Measurements from ENCODE around the gene PITRM1. TPM values are rescaled to one million over a fixed set of nuclear protein-coding genes. Genes with fewer than 3 reads are reported as not detected.

The PITRM1 gene
- total RNA-seq, 6 experiments from 2014 or later: 40.7 to 59.5 (median 49.7) TPM

GRCh38 chr10:3213208-3213607 lies 40.6 kb upstream of the PITRM1 start:
- Histone ChIP-seq H3K27me3 (no peaks in the 10 kb centered on the region), H3K27ac (no peak overlapping the region), H3K4me3 (no peak overlapping the region), H3K9me3 (no peaks in the 10 kb centered on the region), H3K36me3 (no peaks in the 10 kb centered on the region), H3K4me1 (no peaks in the 10 kb centered on the region)
- WGBS (ENCODE audit: insufficient coverage, low coverage, low lambda C conversion rate, missing lambda C conversion rate): 0% methylated on average over 1 of the region's 10 CpGs
- ATAC-seq: no peak
- TF ChIP-seq CTCF (IDR thresholded peaks at IDR 0.05) (no peak), POLR2A (IDR thresholded peaks at IDR 0.05) (no peak)
- no peak for DNase-seq
- intact Hi-C loops (cut with DNase I): no loop called here

- Histone ChIP-seq H3K9me3 (no peaks in the 10 kb centered on the region), H3K27me3 (no peaks in the 10 kb centered on the region), H3K36me3 (no peaks in the 10 kb centered on the region), H3K4me3 (no peak overlapping the region), H3K4me1 (no peaks in the 10 kb centered on the region), H3K27ac (no peak overlapping the region)
- no peak for ATAC-seq
- no peak for DNase-seq
- TF ChIP-seq CTCF (IDR thresholded peaks at IDR 0.05): no peak
- TF ChIP-seq POLR2A (IDR thresholded peaks at IDR 0.05): no peak
- intact Hi-C loops (cut with DNase I): no loop called here
- WGBS (ENCODE audit: insufficient coverage, low coverage, low lambda C conversion rate, missing lambda C conversion rate): 58% methylated on average over 10 of the region's 10 CpGs
Observed at GRCh38 chr10:3210251-3210877, 37.8 kb upstream of the PITRM1 start.

GRCh38 chr10:3208481-3209406 lies 36.2 kb upstream of the PITRM1 start:
- intact Hi-C loops (cut with DNase I): no loop called here
- peak in 1 of 4 donors; percentile 12 for ATAC-seq
- Histone ChIP-seq H3K27ac (no peak overlapping the region), H3K4me1 (no peaks in the 10 kb centered on the region), H3K27me3 (no peaks in the 10 kb centered on the region), H3K4me3 (no peak overlapping the region), H3K36me3 (no peaks in the 10 kb centered on the region), H3K9me3 (no peaks in the 10 kb centered on the region)
- peak in 1 of 3 donors; percentile 25 for DNase-seq
- TF ChIP-seq CTCF (IDR thresholded peaks at IDR 0.05) (no peak), POLR2A (IDR thresholded peaks at IDR 0.05) (no peak)
- WGBS (ENCODE audit: insufficient coverage, low coverage, low lambda C conversion rate, missing lambda C conversion rate): 40% methylated on average over 9 of the region's 31 CpGs

- Histone ChIP-seq H3K27ac (no peak overlapping the region), H3K4me1 (no peaks in the 10 kb centered on the region), H3K4me3 (no peak overlapping the region), H3K36me3 (no peaks in the 10 kb centered on the region), H3K9me3 (no peaks in the 10 kb centered on the region), H3K27me3 (no peaks in the 10 kb centered on the region)
- TF ChIP-seq POLR2A (IDR thresholded peaks at IDR 0.05): no peak
- no peak for TF ChIP-seq CTCF (IDR thresholded peaks at IDR 0.05)
- 39% methylated on average over 4 of the region's 8 CpGs for WGBS (ENCODE audit: insufficient coverage, low coverage, low lambda C conversion rate, missing lambda C conversion rate)
- ATAC-seq (no peak), DNase-seq (no peak)
- intact Hi-C loops (cut with DNase I): no loop called here
Observed at GRCh38 chr10:3207351-3207750, 34.8 kb upstream of the PITRM1 start.
